Measurements from ENCODE around the gene RIPOR1. TPM values are rescaled to one million over a fixed set of nuclear protein-coding genes. Genes with fewer than 3 reads are reported as not detected.

RIPOR1 gene
- total RNA-seq, 1 experiment from 2014 or later, result 59.0 TPM

DNA sequence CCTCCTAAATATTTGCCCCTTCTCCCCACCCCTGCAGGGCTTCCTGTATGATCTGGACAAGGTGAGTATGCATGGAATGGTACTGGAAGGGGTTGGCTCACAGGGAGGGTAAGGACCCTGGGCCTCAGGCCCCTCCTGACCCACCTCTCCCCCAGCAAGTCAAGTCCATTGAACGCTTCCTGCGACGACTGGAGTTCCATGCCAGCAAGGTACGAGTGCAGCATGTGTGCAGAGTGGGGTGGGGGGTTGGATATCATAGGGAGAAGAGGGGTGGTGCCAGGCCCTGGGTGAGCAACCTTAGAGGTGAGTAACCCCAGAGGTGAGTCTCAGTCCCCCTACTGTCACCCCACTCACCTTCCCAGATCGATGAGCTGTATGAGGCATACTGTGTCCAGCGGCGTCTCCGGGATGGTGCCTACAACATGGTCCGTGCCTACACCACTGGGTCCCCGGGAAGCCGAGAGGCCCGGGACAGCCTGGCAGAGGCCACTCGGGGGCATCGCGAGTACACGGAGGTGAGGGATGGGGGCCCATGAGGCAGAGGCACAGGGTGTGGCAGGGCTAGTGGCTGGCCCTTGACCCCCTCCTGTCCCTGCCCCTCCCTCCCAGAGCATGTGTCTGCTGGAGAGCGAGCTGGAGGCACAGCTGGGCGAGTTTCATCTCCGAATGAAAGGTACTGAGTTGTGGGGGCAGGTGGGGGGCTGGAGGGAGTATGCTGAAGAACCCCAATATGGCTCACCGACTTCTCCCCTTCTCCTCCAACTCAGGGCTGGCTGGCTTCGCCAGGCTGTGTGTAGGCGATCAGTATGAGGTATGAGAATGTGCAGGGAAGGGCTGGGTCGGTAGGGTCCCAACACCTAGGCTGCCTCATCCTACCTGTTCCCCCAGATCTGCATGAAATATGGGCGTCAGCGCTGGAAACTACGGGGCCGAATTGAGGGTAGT is 11.3 kb downstream of the RIPOR1 start:
- TF ChIP-seq, protein P1, sequence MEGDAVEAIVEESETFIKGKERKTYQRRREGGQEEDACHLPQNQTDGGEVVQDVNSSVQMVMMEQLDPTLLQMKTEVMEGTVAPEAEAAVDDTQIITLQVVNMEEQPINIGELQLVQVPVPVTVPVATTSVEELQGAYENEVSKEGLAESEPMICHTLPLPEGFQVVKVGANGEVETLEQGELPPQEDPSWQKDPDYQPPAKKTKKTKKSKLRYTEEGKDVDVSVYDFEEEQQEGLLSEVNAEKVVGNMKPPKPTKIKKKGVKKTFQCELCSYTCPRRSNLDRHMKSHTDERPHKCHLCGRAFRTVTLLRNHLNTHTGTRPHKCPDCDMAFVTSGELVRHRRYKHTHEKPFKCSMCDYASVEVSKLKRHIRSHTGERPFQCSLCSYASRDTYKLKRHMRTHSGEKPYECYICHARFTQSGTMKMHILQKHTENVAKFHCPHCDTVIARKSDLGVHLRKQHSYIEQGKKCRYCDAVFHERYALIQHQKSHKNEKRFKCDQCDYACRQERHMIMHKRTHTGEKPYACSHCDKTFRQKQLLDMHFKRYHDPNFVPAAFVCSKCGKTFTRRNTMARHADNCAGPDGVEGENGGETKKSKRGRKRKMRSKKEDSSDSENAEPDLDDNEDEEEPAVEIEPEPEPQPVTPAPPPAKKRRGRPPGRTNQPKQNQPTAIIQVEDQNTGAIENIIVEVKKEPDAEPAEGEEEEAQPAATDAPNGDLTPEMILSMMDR (IDR thresholded peaks at IDR 0.05; ENCODE audit: unreplicated experiment), result no peak
- intact Hi-C loops (cut with micrococcal nuclease; ENCODE audit: unreplicated experiment), result no loop called here
- no peak overlapping the region for H3K27ac Mint-ChIP-seq (ENCODE audit: unreplicated experiment)
- peaks cover 73% of the 10 kb centered on the region for H3K36me3 Mint-ChIP-seq (ENCODE audit: insufficient read depth, unreplicated experiment)
- DNase-seq, result no peak
- CTCF ChIA-PET, result interaction anchor here (0.6 to 1.0 kb wide), 2 partner anchors 19 to 72 kb away, joined by 3 to 7 read pairs; no protein-coding TSS in a partner anchor
- no TSS peak for BruUV-seq (replicated peaks)
- H3K4me1 Mint-ChIP-seq (ENCODE audit: low read depth, unreplicated experiment), result peaks cover 45% of the 10 kb centered on the region
- H3K27me3 Mint-ChIP-seq (ENCODE audit: unreplicated experiment), result no peaks in the 10 kb centered on the region
- H3K4me3 Mint-ChIP-seq (ENCODE audit: low read depth, unreplicated experiment), result peak overlapping the region; percentile 69
- no peaks in the 10 kb centered on the region for H3K9me3 Mint-ChIP-seq (ENCODE audit: low read depth, unreplicated experiment)

DNA sequence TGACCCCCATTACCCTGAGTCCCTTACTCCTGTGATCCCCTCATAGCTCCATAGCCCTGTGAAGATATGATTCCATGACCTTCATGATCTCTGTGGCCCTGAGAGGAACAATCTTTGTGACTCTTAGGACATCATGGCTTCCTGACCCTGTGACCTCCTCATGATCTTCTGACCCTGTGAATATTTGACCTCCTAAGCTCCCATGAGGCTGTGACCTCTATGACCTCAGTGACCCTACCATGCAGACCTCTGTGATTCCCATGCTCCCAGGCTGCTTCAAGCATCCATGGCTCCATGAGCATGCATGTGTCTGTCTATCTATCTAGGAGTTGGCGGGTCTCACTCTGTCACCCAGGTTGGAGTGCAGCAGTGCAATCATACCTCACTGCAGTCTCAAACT is 12.1 kb downstream of the RIPOR1 start:
- CTCF ChIA-PET, result interaction anchor here (1.0 kb wide), 1 partner anchor 22 kb away, joined by 4 read pairs; the partner anchor contains the start of gene CTCF
- no peaks in the 10 kb centered on the region for H3K27me3 Mint-ChIP-seq (ENCODE audit: unreplicated experiment)
- H3K4me3 Mint-ChIP-seq (ENCODE audit: low read depth, unreplicated experiment), result no peak overlapping the region
- no peak overlapping the region for H3K27ac Mint-ChIP-seq (ENCODE audit: unreplicated experiment)
- intact Hi-C loops (cut with micrococcal nuclease; ENCODE audit: unreplicated experiment), result no loop called here
- H3K36me3 Mint-ChIP-seq (ENCODE audit: insufficient read depth, unreplicated experiment), result peaks cover 76% of the 10 kb centered on the region
- TF ChIP-seq, protein P1 (IDR thresholded peaks at IDR 0.05; ENCODE audit: unreplicated experiment), result no peak
- peaks cover 37% of the 10 kb centered on the region for H3K4me1 Mint-ChIP-seq (ENCODE audit: low read depth, unreplicated experiment)
- H3K9me3 Mint-ChIP-seq (ENCODE audit: low read depth, unreplicated experiment), result no peaks in the 10 kb centered on the region
- no peak for DNase-seq
- BruUV-seq (replicated peaks), result no TSS peak

GRCh38 chr16:67541391-67542263 is 13.0 kb downstream of the RIPOR1 start:
- peak overlapping the region; percentile 32 for H3K27ac Mint-ChIP-seq (ENCODE audit: unreplicated experiment)

More at GRCh38 chr16:67541391-67542263, 13.0 kb downstream of the RIPOR1 start:
- CTCF ChIA-PET, result interaction anchor here (0.6 to 1.2 kb wide), 4 partner anchors 21 to 103 kb away, joined by 3 to 4 read pairs (median 4); partner anchors contain the start of genes CARMIL2 and CTCF
- H3K9me3 Mint-ChIP-seq (ENCODE audit: low read depth, unreplicated experiment), result no peaks in the 10 kb centered on the region
- peak overlapping the region; percentile 18 for H3K4me3 Mint-ChIP-seq (ENCODE audit: low read depth, unreplicated experiment)
- H3K36me3 Mint-ChIP-seq (ENCODE audit: insufficient read depth, unreplicated experiment), result peaks cover 75% of the 10 kb centered on the region
- peak; percentile 55 for DNase-seq
- H3K27me3 Mint-ChIP-seq (ENCODE audit: unreplicated experiment), result no peaks in the 10 kb centered on the region
- peaks cover 30% of the 10 kb centered on the region for H3K4me1 Mint-ChIP-seq (ENCODE audit: low read depth, unreplicated experiment)
- BruUV-seq (replicated peaks), result no TSS peak
- TF ChIP-seq, protein P1 (IDR thresholded peaks at IDR 0.05; ENCODE audit: unreplicated experiment), result no peak
- intact Hi-C loops (cut with micrococcal nuclease; ENCODE audit: unreplicated experiment), result no loop called here

All from Calu3 (cell line).